Tibial artery (tissue), 4 donors: Measurements from ENCODE around the gene BCKDK.
"Not testable (repeated sequence)": the region's sequence is repeated elsewhere in the genome, so short reads cannot be mapped to it uniquely, and the experiment has no call there.

Source experiments
- DNase-seq, 2 donors: peaks; one replicate each; pipeline ENCODE4 v3.0.0-alpha.2; 2019
- H3K27ac ChIP-seq, 2 donors: fragments of 200-600 bp; sonication (generic) in 1 of 2; 1 replicate in 1 of 2; 2 replicates in 1 of 2; pipeline ENCODE4 v1.5.1; 2018 to 2019; ENCODE audit warnings: mild to moderate bottlenecking in 1 of 2
- H3K27me3 ChIP-seq, 2 donors: fragments of 200-600 bp; sonication (generic) in 1 of 2; one replicate each; pipeline versions ENCODE4 v1.5.1 to v1.6.0; 2016 to 2019
- H3K36me3 ChIP-seq, 3 donors: fragments of 200-600 bp; sonication (generic) in 2 of 3; one replicate each; pipeline ENCODE4 v1.5.1; 2016 to 2019; ENCODE audit warnings: mild to moderate bottlenecking in 2 of 3
- H3K4me1 ChIP-seq, 4 donors: fragments of 200-600 bp; sonication (generic) in 2 of 4; 1 replicate in 3 of 4; 2 replicates in 1 of 4; pipeline ENCODE4 v1.5.1; 2016 to 2019
- H3K4me3 ChIP-seq, 2 donors: fragments of 200-600 bp; sonication (generic) in 1 of 2; 1 replicate in 1 of 2; 2 replicates in 1 of 2; pipeline ENCODE4 v1.5.1; 2018 to 2019; ENCODE audit warnings: mild to moderate bottlenecking in 2 of 2
- H3K9me3 ChIP-seq, 3 donors: fragments of 200-600 bp; sonication (generic) in 1 of 3; one replicate each; pipeline ENCODE4 v1.5.1; 2016 to 2019
- intact Hi-C: fragments of 100-400 bp; cut with DNase I; formaldehyde crosslinking; loops from one replicate; pipeline ENCODE4 v1.15.0; 2023; ENCODE audit warnings: low total_unique reads
- TF ChIP-seq, protein P1 (sequence below), 2 experiments: fragments of 200-600 bp in 1 of 2; fragments of 450-650 bp in 1 of 2; IDR thresholded peaks; one replicate each; pipeline ENCODE4 v1.5.1; 2017 to 2019; ENCODE audit warnings: antibody characterized with exemption in 2 of 2, mild to moderate bottlenecking in 1 of 2, moderate library complexity in 1 of 2

Gene BCKDK

DNA sequence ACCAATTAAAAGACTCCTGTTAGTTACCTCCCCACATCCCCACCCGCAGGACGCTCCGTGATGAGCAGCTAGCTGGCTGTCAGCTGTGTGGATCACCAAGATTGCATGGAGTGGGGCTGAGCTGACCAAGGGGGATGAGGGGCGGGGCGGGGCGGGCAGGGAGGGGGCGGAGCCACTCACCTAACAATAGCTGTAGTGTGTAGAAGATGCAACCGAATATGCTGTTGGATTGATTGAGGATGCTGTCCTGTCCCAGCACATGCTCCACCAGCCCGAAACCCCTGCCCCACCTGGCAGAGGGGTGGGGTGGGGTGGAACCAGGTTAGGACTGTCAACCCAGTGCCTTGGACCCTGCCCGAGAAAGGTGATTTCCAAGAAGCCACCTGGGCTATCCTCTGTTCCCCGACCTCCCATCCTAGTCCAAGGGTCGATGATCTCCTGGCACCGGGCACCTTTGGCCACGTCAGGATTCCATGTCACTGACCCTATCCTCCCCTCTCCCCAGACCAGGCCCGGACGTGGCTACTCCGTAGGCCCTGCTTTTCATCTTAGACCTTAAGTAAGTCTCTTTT lies 15.0 kb upstream of the BCKDK start:
- Histone ChIP-seq H3K4me1 (peaks cover 0 to 22% (median 12%) of the 10 kb centered on the region in 4 donors), H3K27ac (peak overlapping the region in 1 of 2 donors; percentile 97), H3K9me3 (no peaks in the 10 kb centered on the region), H3K4me3 (peak overlapping the region; percentile 94 to 97), H3K27me3 (no peaks in the 10 kb centered on the region), H3K36me3 (peaks cover 3 to 31% (median 18%) of the 10 kb centered on the region in 3 donors)
- no peak for DNase-seq
- intact Hi-C loops: no loop called here
- TF ChIP-seq, protein P1, sequence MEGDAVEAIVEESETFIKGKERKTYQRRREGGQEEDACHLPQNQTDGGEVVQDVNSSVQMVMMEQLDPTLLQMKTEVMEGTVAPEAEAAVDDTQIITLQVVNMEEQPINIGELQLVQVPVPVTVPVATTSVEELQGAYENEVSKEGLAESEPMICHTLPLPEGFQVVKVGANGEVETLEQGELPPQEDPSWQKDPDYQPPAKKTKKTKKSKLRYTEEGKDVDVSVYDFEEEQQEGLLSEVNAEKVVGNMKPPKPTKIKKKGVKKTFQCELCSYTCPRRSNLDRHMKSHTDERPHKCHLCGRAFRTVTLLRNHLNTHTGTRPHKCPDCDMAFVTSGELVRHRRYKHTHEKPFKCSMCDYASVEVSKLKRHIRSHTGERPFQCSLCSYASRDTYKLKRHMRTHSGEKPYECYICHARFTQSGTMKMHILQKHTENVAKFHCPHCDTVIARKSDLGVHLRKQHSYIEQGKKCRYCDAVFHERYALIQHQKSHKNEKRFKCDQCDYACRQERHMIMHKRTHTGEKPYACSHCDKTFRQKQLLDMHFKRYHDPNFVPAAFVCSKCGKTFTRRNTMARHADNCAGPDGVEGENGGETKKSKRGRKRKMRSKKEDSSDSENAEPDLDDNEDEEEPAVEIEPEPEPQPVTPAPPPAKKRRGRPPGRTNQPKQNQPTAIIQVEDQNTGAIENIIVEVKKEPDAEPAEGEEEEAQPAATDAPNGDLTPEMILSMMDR (IDR thresholded peaks at IDR 0.05): no peak

DNA sequence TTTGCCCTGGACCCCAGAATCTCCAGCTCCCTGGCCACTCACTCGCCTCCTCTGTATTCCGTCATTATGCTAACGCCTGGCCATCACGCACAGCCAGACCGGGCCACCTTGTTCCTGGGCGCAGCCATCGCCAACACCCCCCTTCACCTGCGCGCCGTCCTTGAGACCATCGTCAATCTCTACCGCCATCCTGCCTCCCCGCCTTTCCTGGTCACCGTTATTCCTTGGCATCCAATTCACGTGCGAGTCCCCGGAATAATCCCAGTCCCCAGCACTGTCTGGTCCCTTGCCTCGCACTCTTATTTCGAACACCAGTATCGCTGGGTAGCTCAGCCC lies 14.1 kb upstream of the BCKDK start:
- H3K27ac ChIP-seq: peak overlapping the region; percentile 91 to 97
- peak in 1 of 2 donors; percentile 32 for DNase-seq
- peaks cover 3 to 24% (median 18%) of the 10 kb centered on the region in 3 donors for H3K36me3 ChIP-seq
- no peaks in the 10 kb centered on the region for H3K9me3 ChIP-seq
- peaks cover 0 to 22% (median 12%) of the 10 kb centered on the region in 4 donors for H3K4me1 ChIP-seq
- intact Hi-C loops: no loop called here
- TF ChIP-seq, protein P1 (IDR thresholded peaks at IDR 0.05): no peak
- H3K4me3 ChIP-seq: peak overlapping the region; percentile 94 to 97
- H3K27me3 ChIP-seq: no peaks in the 10 kb centered on the region

DNA sequence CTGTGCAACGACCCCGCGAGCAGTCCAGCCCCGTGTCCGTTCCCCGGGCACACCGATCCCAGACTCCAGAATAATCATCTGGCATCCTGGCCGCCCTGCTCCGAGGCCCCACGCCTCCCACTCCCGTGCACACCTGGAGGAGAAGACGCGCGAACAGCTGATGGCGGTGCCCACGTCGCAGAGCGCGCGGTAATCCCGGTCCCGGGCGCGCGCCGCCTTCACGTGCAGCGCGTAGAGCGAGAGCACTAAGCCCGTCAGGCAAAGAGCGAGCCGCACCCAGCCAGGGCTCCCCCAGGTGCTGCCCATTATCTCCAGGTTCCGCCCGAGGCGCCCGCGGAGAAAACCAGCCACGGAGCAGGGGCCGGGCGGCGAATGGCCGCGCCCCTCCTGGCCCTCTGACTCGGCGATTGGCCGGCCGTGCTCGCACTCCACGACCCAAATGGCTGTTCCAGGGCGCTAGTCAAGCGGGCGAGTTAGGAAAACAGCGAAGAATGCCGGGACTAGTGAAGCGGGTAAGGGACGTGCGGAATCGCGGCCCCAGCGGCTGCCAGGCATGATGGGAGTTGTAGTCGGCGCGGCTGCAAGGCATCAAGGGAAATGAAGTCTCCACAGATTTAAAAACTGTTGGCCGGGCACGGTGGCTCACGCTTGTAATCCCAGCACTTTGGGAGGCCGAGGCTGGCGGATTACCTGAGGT lies 13.6 kb upstream of the BCKDK start, which contains the start of gene VKORC1:
Gene VKORC1 (minus strand): TSS at position 374 of the 697 bp plus-strand sequence. CDS start 68 bp downstream, at position 306.
- H3K36me3 ChIP-seq: peaks cover 3 to 18% (median 14%) of the 10 kb centered on the region in 3 donors
- no peaks in the 10 kb centered on the region for H3K9me3 ChIP-seq
- peaks cover 0 to 22% (median 12%) of the 10 kb centered on the region in 4 donors for H3K4me1 ChIP-seq
- TF ChIP-seq, protein P1 (IDR thresholded peaks at IDR 0.05): no peak
- intact Hi-C loops: no loop called here
- peak within 1 kb of the TSS; percentile 94 to 97 for H3K4me3 ChIP-seq
- H3K27me3 ChIP-seq: no peaks in the 10 kb centered on the region
- peak within 1 kb of the TSS; percentile 91 to 97 for H3K27ac ChIP-seq
- peak; percentile 96 to 98 for DNase-seq

DNA sequence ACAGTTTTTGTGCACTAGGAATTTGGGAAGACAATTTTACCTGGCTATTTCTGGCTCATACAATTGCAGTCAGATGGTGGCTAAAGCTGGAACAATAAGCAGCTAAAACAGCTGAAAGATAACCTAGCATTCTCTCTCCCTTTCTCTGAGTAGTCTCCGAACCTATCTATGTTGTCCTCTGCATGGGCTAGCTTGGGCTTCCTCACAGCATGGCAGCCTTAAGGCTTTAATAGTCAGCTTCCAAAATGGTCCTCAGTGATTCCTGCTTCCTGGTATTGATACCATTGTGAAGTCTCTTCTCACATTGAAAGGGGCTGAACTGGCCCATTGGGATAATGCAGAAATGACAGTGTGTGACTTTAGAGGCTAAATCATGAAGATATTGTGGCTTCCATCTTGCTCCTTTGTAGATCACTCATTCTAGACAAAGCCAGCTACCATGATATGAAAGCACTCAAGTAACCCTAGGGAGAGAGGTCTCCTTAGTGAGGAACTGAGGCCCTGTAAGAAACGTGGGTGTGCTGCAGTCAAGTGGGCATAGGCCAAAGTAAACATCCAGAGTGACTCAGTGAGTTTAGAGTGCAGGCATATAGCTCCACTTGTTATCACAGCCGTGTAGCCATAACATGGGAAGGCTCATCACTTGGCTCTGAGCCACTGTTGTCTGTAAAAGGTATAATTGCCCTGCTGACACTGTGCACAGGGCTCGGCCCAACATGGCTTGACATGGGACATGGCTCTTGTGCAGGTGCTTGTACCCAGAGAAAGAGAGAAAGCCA lies 8.1 kb upstream of the BCKDK start:
- Histone ChIP-seq H3K27ac (no peak overlapping the region), H3K4me3 (no peak overlapping the region), H3K36me3 (no peaks in the 10 kb centered on the region), H3K27me3 (no peaks in the 10 kb centered on the region), H3K4me1 (peaks cover 0 to 4% (median 0%) of the 10 kb centered on the region in 4 donors), H3K9me3 (no peaks in the 10 kb centered on the region)
- TF ChIP-seq, protein P1 (IDR thresholded peaks at IDR 0.05): no peak
- no peak for DNase-seq
- intact Hi-C loops: no loop called here

DNA sequence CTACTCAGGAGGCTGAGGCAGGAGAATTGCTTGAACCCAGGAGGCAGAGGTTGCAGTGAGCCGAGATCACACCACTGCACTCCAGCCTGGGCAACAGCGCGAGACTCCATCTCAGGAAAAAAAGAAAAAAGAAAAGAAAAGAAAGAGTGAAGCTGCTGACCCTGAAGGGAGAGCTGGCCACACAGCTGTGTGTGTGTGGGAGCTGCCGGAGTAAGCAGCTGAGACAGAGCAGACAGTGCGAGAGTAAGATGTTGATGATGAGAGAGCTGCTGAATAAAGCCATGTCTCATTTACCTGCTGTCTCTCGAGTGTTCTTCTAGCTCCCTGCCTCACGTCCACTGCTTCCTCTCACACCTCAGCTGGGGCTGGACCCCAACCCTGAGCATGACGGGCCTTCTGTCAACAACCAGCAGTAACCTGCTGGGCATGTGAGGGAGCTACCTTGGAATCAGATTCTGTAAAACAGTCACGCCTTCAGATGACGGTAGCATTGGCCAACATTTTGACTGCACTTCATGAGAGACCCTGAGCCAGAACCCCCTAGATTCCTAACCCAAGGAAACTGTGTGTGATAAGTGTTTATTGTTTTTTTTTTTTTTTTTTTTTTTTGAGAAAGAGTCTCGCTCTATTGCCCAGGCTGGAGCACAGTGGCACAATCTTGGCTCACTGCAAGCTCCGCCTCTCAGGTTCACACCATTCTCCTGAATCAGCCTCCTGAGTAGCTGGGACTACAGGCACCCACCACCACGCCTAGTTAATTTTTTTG lies 7.1 kb upstream of the BCKDK start:
- H3K27ac ChIP-seq, DNase-seq, H3K36me3 ChIP-seq, H3K9me3 ChIP-seq, intact Hi-C loops, H3K27me3 ChIP-seq, H3K4me1 ChIP-seq, H3K4me3 ChIP-seq: not testable (repeated sequence)
